HCT116 (cell line): ENCODE data around the gene KCNAB3. TPM values are rescaled to one million over a fixed set of nuclear protein-coding genes. Genes with fewer than 3 reads are reported as not detected.

Experiments
- ATAC-seq: fragments of 200-7000 bp; cut with Tn5 transposase; 2 replicates; pipeline ENCODE4 v1.9.1; 2020; ENCODE audit warnings: mild to moderate bottlenecking, moderate library complexity
- BruUV-seq: library from RNA; stranded (reverse); fragments of 400-500 nt; replicated peaks from 2 replicates; lab custom pipeline; 2021; lab: Mats Ljungman, UMichigan
- CTCF ChIA-PET: fragments of 300-600 bp; sonication (Branson Sonifier 250); formaldehyde crosslinking; loops from one replicate; lab custom pipeline; 2021; ENCODE audit warnings: antibody characterized with exemption; lab: Charles Lee
- POLR2A ChIA-PET: fragments of 300-600, 350-600 bp; sonication (Branson Sonifier 250); formaldehyde crosslinking; loops from one replicate; lab custom pipeline; 2021; ENCODE audit warnings: antibody characterized with exemption; lab: Charles Lee
- RAD21 ChIA-PET, 2 experiments: fragments of 300-600 bp; sonication (Branson Sonifier 250); formaldehyde crosslinking; loops; one replicate each; lab custom pipeline; 2023; ENCODE audit warnings: low total read pairs in 2 of 2; ENCODE audit not compliant: uncharacterized antibody in 2 of 2, unreplicated experiment in 2 of 2, low non-redundant PET in 1 of 2; lab: Charles Lee
- DNase-seq: peaks from one replicate; pipeline ENCODE4 v3.0.0-alpha.2; 2010; ENCODE audit warnings: low read depth, low spot score
- H2AFZ ChIP-seq: fragments of 200-600 bp; shearing (Covaris generic), sonication (generic); 2 replicates; pipeline ENCODE4 v1.6.1; 2017; ENCODE audit warnings: low read depth, mixed run types, mixed read lengths, antibody characterized with exemption, low read length; ENCODE audit not compliant: poor library complexity, severe bottlenecking
- H3K27ac ChIP-seq: 2 replicates; pipeline ENCODE4 v1.5.1; 2012; ENCODE audit warnings: low read depth, low read length
- H3K27me3 ChIP-seq: fragments of 200-600 bp; sonication (generic); 2 replicates; pipeline ENCODE4 v1.6.1; 2016; ENCODE audit warnings: mixed run types, low read length, mixed read lengths; ENCODE audit not compliant: insufficient read depth
- H3K36me3 ChIP-seq, 2 experiments: fragments of 200-500 bp in 1 of 2; fragments of 200-600 bp in 1 of 2; sonication (Bioruptor generic) in 1 of 2; sonication (generic) in 1 of 2; 2 replicates each; pipeline versions ENCODE4 v1.5.1 to v1.6.1; 2014 to 2016; ENCODE audit warnings: low read length in 2 of 2, inconsistent platforms in 1 of 2, mixed read lengths in 1 of 2, mixed run types in 1 of 2; ENCODE audit not compliant: insufficient read depth in 2 of 2, control insufficient read depth in 1 of 2
- H3K4me1 ChIP-seq, 2 experiments: fragments of 200-600 bp in 1 of 2; sonication (generic) in 1 of 2; 2 replicates each; pipeline versions ENCODE4 v1.5.1 to v1.6.1; 2012 to 2017; ENCODE audit warnings: low read length in 2 of 2, inconsistent platforms in 1 of 2, mild to moderate bottlenecking in 1 of 2, mixed read lengths in 1 of 2, mixed run types in 1 of 2, moderate library complexity in 1 of 2; ENCODE audit not compliant: insufficient read depth in 2 of 2, control insufficient read depth in 1 of 2
- H3K4me2 ChIP-seq: fragments of 200-600 bp; sonication (generic); 2 replicates; pipeline ENCODE4 v1.6.1; 2017; ENCODE audit warnings: mixed run types, low read length, mixed read lengths
- H3K4me3 ChIP-seq, 2 experiments: fragments of 200-600 bp in 1 of 2; sonication (generic) in 1 of 2; replicated peaks in 1 of 2; 2 replicates each; pipeline ENCODE4 v1.5.1; 2011 to 2016; ENCODE audit warnings: low read length in 2 of 2, control low read depth in 1 of 2, low read depth in 1 of 2, mild to moderate bottlenecking in 1 of 2, mixed read lengths in 1 of 2, mixed run types in 1 of 2
- H3K79me2 ChIP-seq: fragments of 200-600 bp; sonication (generic); 2 replicates; pipeline ENCODE4 v1.6.1; 2017; ENCODE audit warnings: mild to moderate bottlenecking, mixed run types, low read length, moderate library complexity, mixed read lengths; ENCODE audit not compliant: insufficient read depth
- H3K9ac ChIP-seq: fragments of 200-600 bp; sonication (generic); 2 replicates; pipeline ENCODE4 v1.6.1; 2016; ENCODE audit warnings: low read length, mixed read lengths
- H3K9me2 ChIP-seq: fragments of 200-600 bp; sonication (generic), shearing (Covaris generic); 2 replicates; pipeline ENCODE4 v1.6.1; 2017; ENCODE audit warnings: mixed run types, mild to moderate bottlenecking, moderate library complexity; ENCODE audit not compliant: insufficient read depth
- H3K9me3 ChIP-seq, 2 experiments: fragments of 200-500 bp in 1 of 2; fragments of 200-600 bp in 1 of 2; sonication (Bioruptor generic) in 1 of 2; sonication (generic) in 1 of 2; 2 replicates each; pipeline ENCODE4 v1.6.1; 2014 to 2017; ENCODE audit warnings: low read length in 2 of 2, mixed read lengths in 2 of 2, inconsistent platforms in 1 of 2, low read depth in 1 of 2, mild to moderate bottlenecking in 1 of 2, mixed run types in 1 of 2, moderate library complexity in 1 of 2; ENCODE audit not compliant: control insufficient read depth in 1 of 2, insufficient read depth in 1 of 2
- H4K20me1 ChIP-seq: fragments of 200-600 bp; sonication (generic), shearing (Covaris generic); 2 replicates; pipeline ENCODE4 v1.6.1; 2017; ENCODE audit warnings: mixed run types, mild to moderate bottlenecking, moderate library complexity; ENCODE audit not compliant: insufficient read depth
- ATF3 ChIP-seq: IDR thresholded peaks from 2 replicates; pipeline ENCODE4 v1.6.1; 2012
- CBX3 ChIP-seq: IDR thresholded peaks from 2 replicates; pipeline ENCODE4 v1.6.1; 2012; ENCODE audit warnings: low read depth
- CEBPB ChIP-seq: IDR thresholded peaks from 2 replicates; pipeline ENCODE4 v1.6.1; 2012; ENCODE audit warnings: low read depth
- ELF1 ChIP-seq: IDR thresholded peaks from 2 replicates; pipeline ENCODE4 v1.6.1; 2012; ENCODE audit warnings: low read depth, borderline replicate concordance
- EZH2 ChIP-seq: fragments of 200-600 bp; sonication (generic); IDR thresholded peaks from 2 replicates; pipeline ENCODE4 v1.6.1; 2017; ENCODE audit warnings: antibody characterized with exemption, mixed run types
- EZH2phosphoT487 ChIP-seq: fragments of 200-600 bp; IDR thresholded peaks from 2 replicates; pipeline ENCODE4 v1.6.1; 2018; ENCODE audit warnings: antibody characterized with exemption, borderline replicate concordance
- POLR2A ChIP-seq: IDR thresholded peaks from 2 replicates; pipeline ENCODE4 v1.7.0; 2011; ENCODE audit warnings: borderline replicate concordance; ENCODE audit not compliant: insufficient read depth, insufficient read length; ENCODE audit errors: extremely low read depth
- POLR2AphosphoS5 ChIP-seq: IDR thresholded peaks from 2 replicates; pipeline ENCODE4 v1.6.1; 2011; ENCODE audit warnings: mild to moderate bottlenecking, low read depth, low read length, moderate library complexity
- SP1 ChIP-seq: IDR thresholded peaks from 2 replicates; pipeline ENCODE4 v1.6.1; 2012; ENCODE audit warnings: low read depth
- TCF7L2 ChIP-seq: IDR thresholded peaks from 2 replicates; pipeline ENCODE4 v1.7.0; 2011; ENCODE audit warnings: borderline replicate concordance, inconsistent platforms; ENCODE audit not compliant: insufficient read depth, insufficient read length; ENCODE audit errors: extremely low read depth
- ZFX ChIP-seq: fragments of 450-650 bp; IDR thresholded peaks from 2 replicates; pipeline ENCODE4 v1.6.1; 2017
- intact Hi-C: fragments of 100-400 bp; cut with micrococcal nuclease; formaldehyde crosslinking; loops from 2 replicates; pipeline ENCODE4 v1.10.0; 2022
- total RNA-seq: library from RNA; stranded (reverse); gene quantifications from one replicate; pipeline ENCODE4 v1.2.1, GENCODE V29; 2021; ENCODE audit not compliant: unreplicated experiment
- TF ChIP-seq, protein P1 (sequence below): IDR thresholded peaks from 2 replicates; pipeline ENCODE4 v1.6.1; 2012
- TF ChIP-seq, protein P2 (sequence below): IDR thresholded peaks from 2 replicates; pipeline ENCODE4 v1.6.1; 2011; ENCODE audit warnings: mild to moderate bottlenecking, low read length, moderate library complexity; ENCODE audit not compliant: insufficient replicate concordance; ENCODE audit errors: extremely low read depth
- TF ChIP-seq, protein P3 (sequence below), 3 experiments: fragments of 200-600 bp in 1 of 3; sonication (generic) in 1 of 3; IDR thresholded peaks in 2 of 3; conservative IDR thresholded peaks in 1 of 3; 2 replicates each; pipeline ENCODE4 v1.5.1; 2012 to 2017; ENCODE audit warnings: low read depth in 2 of 3, low read length in 2 of 3, antibody characterized with exemption in 1 of 3, borderline replicate concordance in 1 of 3, control low read depth in 1 of 3, mild to moderate bottlenecking in 1 of 3, mixed read lengths in 1 of 3, mixed run types in 1 of 3, moderate library complexity in 1 of 3; ENCODE audit not compliant: insufficient read depth in 1 of 3

Gene KCNAB3
- total RNA-seq, 1 experiment from 2014 or later = 7.1 TPM

DNA sequence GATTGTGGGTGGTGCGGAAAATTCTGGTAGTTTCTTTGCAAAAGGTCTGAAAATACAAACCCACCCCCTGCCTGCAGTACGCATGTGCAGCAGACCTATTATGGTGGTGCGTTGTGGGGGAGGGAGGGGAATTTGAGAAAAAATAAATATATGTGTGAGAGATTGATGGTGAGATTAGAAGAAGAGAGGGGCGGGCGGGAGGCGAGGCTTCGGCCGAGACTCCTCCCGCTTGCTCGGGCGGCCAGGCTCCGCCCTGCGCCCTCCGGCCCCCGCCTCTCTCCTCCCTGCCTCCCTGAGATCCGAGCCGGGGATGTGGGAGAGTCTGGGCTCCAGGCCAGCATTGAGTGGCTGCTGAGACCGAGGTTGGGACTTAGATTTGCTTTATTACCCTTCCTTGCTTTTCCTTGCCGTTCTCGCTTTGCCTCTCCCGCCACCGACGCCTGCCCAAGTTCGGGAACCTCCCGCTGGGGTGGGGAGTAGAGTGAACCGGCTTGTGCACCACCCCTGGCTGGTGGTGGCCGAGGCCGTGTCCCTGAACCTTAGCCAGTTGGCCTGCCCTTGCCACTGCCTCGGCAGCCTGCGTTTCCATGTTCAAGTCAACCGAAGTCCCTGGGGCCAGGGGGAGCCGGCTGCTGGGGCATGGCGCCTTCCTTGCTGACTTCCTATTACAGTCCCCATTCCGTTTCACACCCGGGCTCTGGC is 42.0 kb downstream of the KCNAB3 start:
- H3K36me3 ChIP-seq = peaks cover 7 to 15% of the 10 kb centered on the region in 2 experiments; a peak in 2 of 4 replicates
- DNase-seq = peak; percentile 84
- no peaks in the 10 kb centered on the region for H4K20me1 ChIP-seq
- TF ChIP-seq ELF1 = no peak
- peak; percentile 86 for TF ChIP-seq POLR2AphosphoS5
- peak; percentile 59 for TF ChIP-seq POLR2A
- peak; percentile 37; the same call in 1 of the 2 replicates for TF ChIP-seq ZFX
- TF ChIP-seq, all 23 proteins: peak for 3
- no peaks in the 10 kb centered on the region for H3K9me3 ChIP-seq
- H2AFZ ChIP-seq = no peak overlapping the region
- ATAC-seq = peak; percentile 85
- H3K9me2 ChIP-seq = no peaks in the 10 kb centered on the region
- TSS peak; percentile 70 for BruUV-seq
- peaks cover 33% of the 10 kb centered on the region for H3K79me2 ChIP-seq
- no peaks in the 10 kb centered on the region for H3K27me3 ChIP-seq
- ChIA-PET POLR2A (no interaction called here), RAD21 (no interaction called here), CTCF (no interaction called here)
- intact Hi-C loops = loop anchor here (1.0 to 2.0 kb wide), 2 partner anchors 30 to 53 kb away; partner anchors contain the start of genes KDM6B and NAA38
- peak overlapping the region; percentile 97 for H3K27ac ChIP-seq
- peaks cover 39 to 53% of the 10 kb centered on the region in 2 experiments for H3K4me1 ChIP-seq
- peak overlapping the region; percentile 56 to 82 for H3K4me3 ChIP-seq
- H3K4me2 ChIP-seq = peak overlapping the region; percentile 99
- peak overlapping the region; percentile 86 for H3K9ac ChIP-seq

- Histone ChIP-seq H3K79me2 (peaks cover 33% of the 10 kb centered on the region), H3K4me3 (peak overlapping the region; percentile 56 to 82), H3K4me1 (peaks cover 39 to 53% of the 10 kb centered on the region in 2 experiments), H3K4me2 (peak overlapping the region; percentile 99), H3K27me3 (no peaks in the 10 kb centered on the region), H3K9me2 (no peaks in the 10 kb centered on the region), H4K20me1 (no peaks in the 10 kb centered on the region), H3K9me3 (no peaks in the 10 kb centered on the region), H2AFZ (no peak overlapping the region), H3K27ac (peak overlapping the region; percentile 97), H3K9ac (peak overlapping the region; percentile 86), H3K36me3 (peaks cover 7 to 15% of the 10 kb centered on the region in 2 experiments; a peak in 2 of 4 replicates)
- ChIA-PET POLR2A (no interaction called here), RAD21 (no interaction called here), CTCF (interaction anchor here (1.0 kb wide), 1 partner anchor 20 kb away, joined by 3 read pairs; no protein-coding TSS in a partner anchor)
- intact Hi-C loops = loop anchor here (1.0 to 2.0 kb wide), 2 partner anchors 30 to 52 kb away; partner anchors contain the start of genes KDM6B and NAA38
- ATAC-seq = peak; percentile 3; the same call in 1 of the 2 replicates
- DNase-seq = no peak
- BruUV-seq = TSS peak; percentile 29
- no peak for TF ChIP-seq ELF1
- no peak for TF ChIP-seq ATF3
- TF ChIP-seq, protein P1, sequence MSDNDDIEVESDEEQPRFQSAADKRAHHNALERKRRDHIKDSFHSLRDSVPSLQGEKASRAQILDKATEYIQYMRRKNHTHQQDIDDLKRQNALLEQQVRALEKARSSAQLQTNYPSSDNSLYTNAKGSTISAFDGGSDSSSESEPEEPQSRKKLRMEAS = no peak
- TF ChIP-seq, protein P2, sequence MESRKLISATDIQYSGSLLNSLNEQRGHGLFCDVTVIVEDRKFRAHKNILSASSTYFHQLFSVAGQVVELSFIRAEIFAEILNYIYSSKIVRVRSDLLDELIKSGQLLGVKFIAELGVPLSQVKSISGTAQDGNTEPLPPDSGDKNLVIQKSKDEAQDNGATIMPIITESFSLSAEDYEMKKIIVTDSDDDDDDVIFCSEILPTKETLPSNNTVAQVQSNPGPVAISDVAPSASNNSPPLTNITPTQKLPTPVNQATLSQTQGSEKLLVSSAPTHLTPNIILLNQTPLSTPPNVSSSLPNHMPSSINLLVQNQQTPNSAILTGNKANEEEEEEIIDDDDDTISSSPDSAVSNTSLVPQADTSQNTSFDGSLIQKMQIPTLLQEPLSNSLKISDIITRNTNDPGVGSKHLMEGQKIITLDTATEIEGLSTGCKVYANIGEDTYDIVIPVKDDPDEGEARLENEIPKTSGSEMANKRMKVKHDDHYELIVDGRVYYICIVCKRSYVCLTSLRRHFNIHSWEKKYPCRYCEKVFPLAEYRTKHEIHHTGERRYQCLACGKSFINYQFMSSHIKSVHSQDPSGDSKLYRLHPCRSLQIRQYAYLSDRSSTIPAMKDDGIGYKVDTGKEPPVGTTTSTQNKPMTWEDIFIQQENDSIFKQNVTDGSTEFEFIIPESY = no peak
- no peak for TF ChIP-seq EZH2phosphoT487
- TF ChIP-seq, protein P3, sequence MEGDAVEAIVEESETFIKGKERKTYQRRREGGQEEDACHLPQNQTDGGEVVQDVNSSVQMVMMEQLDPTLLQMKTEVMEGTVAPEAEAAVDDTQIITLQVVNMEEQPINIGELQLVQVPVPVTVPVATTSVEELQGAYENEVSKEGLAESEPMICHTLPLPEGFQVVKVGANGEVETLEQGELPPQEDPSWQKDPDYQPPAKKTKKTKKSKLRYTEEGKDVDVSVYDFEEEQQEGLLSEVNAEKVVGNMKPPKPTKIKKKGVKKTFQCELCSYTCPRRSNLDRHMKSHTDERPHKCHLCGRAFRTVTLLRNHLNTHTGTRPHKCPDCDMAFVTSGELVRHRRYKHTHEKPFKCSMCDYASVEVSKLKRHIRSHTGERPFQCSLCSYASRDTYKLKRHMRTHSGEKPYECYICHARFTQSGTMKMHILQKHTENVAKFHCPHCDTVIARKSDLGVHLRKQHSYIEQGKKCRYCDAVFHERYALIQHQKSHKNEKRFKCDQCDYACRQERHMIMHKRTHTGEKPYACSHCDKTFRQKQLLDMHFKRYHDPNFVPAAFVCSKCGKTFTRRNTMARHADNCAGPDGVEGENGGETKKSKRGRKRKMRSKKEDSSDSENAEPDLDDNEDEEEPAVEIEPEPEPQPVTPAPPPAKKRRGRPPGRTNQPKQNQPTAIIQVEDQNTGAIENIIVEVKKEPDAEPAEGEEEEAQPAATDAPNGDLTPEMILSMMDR (IDR thresholded peaks at IDR 0.05 in 2 of 3, conservative IDR thresholded peaks at IDR 0.05 in 1 of 3; ENCODE audit: borderline replicate concordance in 1 of 3, insufficient read depth in 1 of 3, low read depth in 2 of 3, low read length in 2 of 3) = no peak
- no peak for TF ChIP-seq EZH2
- TF ChIP-seq TCF7L2 = no peak
- TF ChIP-seq CEBPB = no peak
- TF ChIP-seq POLR2A = no peak
- no peak for TF ChIP-seq ZFX
- TF ChIP-seq CBX3 = no peak
- TF ChIP-seq SP1 = no peak
These were observed 42.6 kb downstream of the KCNAB3 start for GRCh38 chr17:7887038-7887481.
